WI38 (cell line): Measurements from ENCODE around the gene GPR82.

Experiments
- H3K4me3 ChIP-seq: 2 replicates; pipeline ENCODE4 v1.5.1; 2011; ENCODE audit warnings: low read depth, mild to moderate bottlenecking, control low read depth, low read length
- TF ChIP-seq, protein P1 (sequence below): IDR thresholded peaks from 2 replicates; pipeline ENCODE4 v1.5.1; 2012; ENCODE audit warnings: low read depth, mild to moderate bottlenecking, control low read depth, low read length

The GPR82 gene

DNA sequence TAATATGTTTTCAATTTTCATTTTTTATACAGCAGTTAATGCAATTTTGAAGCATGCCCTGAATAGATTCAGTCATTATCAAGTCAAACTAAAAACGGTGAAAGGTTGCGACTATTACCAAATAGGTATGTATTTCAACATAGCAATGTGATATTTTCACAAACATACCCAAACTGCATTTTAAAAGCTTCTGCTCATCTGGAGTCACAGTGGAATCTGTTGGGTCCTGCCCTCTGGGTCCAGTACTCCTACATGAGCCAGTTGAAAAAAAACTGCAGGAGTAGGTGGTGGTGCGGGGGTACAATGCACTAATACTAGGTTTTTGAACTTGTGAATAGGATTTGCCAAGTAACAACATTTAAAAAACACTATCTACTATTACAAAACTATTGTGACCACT is 34.3 kb upstream of the GPR82 start:
- H3K4me3 ChIP-seq, result no peak overlapping the region
- TF ChIP-seq, protein P1, sequence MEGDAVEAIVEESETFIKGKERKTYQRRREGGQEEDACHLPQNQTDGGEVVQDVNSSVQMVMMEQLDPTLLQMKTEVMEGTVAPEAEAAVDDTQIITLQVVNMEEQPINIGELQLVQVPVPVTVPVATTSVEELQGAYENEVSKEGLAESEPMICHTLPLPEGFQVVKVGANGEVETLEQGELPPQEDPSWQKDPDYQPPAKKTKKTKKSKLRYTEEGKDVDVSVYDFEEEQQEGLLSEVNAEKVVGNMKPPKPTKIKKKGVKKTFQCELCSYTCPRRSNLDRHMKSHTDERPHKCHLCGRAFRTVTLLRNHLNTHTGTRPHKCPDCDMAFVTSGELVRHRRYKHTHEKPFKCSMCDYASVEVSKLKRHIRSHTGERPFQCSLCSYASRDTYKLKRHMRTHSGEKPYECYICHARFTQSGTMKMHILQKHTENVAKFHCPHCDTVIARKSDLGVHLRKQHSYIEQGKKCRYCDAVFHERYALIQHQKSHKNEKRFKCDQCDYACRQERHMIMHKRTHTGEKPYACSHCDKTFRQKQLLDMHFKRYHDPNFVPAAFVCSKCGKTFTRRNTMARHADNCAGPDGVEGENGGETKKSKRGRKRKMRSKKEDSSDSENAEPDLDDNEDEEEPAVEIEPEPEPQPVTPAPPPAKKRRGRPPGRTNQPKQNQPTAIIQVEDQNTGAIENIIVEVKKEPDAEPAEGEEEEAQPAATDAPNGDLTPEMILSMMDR, result no peak

DNA sequence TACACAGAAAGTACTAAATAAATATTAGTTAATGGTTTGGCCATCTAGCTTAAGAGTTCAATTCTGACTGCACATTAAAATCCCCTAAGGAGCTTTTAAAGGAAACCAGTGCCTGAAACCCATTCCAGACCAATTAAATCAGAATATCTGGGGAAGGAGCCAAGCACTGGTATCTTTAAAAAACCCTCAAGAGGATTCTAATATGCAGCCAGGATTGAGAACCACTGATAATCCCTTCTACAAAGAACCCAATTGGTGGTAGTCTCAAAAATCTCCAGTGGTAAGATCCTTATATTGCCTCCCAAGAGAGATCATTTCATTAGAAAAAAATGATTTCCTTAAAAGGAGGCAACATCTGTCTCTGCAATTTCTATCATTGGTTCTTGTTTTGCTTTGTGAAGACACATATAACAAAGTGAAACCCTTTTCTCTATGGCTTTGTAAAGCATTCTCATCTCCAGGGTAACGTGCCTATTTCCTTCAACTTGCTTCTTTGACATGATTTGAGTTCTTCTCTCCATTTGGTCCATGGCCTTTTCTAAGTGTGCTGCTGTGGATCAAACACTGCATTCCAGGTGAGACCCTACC is 31.7 kb upstream of the GPR82 start:
- TF ChIP-seq, protein P1, result no peak
- H3K4me3 ChIP-seq, result no peak overlapping the region

DNA sequence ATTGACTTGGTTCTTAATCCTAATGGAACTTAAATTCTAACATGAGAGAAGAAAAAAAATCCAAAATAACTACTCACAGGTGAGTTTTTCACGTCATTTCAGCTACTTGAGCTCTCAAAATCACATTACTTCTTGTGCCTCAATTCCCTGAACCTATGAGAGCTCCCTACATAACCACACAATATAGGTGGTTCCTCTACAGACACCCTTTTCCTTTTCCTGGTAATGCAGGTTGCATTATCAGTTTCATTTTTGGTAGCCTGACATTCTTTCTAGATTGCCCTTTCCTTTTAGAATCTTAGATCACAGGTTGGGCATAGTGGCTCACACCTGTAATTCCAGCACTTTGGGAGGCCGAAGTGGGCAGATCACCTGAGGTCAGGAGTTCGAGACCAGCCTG is 31.0 kb upstream of the GPR82 start:
- H3K4me3 ChIP-seq, result no peak overlapping the region
- TF ChIP-seq, protein P1, result no peak

DNA sequence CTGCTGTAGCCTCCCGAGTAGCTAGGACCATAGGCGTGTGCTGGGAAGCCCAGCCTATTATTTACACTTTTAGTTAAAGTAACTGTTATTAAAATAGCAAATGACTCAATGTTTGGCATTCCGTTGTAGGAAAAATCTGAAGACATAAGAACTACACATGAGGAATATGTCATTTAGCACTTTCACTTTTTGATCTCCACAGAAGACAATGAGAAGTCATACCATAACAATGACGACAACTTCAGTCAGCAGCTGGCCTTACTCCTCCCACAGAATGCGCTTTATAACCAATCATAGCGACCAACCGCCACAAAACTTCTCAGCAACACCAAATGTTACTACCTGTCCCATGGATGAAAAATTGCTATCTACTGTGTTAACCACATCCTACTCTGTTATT is 28.6 kb upstream of the GPR82 start:
- TF ChIP-seq, protein P1, result no peak
- H3K4me3 ChIP-seq, result no peak overlapping the region

DNA sequence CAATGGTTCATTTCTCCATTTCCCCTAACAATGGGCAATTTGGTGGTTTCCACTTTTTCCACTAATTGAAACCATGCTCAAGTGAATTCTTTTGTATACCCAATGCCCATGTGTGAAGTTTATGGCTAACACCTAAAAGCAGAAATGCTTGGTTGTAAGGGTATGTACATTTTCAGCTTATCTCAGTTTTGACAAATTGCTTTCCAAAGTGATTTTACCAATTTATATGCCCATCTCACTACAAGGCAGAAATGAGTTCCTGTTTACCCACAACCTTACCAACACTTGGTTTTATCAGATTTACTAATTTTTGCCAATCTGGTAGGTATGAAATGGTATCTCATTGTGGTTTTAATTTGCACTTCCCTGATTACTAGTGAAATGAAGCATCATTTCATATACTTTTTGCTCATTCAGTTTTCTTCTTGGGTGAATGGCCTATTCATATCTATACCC is 20.4 kb upstream of the GPR82 start:
- no peak overlapping the region for H3K4me3 ChIP-seq

DNA sequence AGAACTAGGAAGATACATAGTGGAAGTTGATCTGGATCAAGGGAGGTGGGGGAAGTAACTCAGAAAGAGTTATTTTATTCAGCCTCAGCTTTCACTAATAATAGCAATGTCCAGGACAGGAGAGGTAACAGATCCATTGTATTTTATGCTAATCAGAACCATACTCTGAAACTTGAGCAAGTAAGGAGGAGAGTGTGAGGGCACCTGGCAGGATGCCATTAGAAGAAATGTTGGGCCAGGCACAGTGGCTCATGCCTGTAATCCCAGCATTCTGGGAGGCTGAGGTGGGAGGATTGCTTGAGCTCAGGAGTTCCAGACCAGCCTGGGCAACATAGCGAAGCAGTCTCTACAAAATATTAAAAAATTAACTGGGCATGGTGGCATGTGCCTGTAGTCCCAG is 18.9 kb upstream of the GPR82 start:
- TF ChIP-seq, protein P1, result no peak
- no peak overlapping the region for H3K4me3 ChIP-seq

More for the DNA sequence above, 20.4 kb upstream of the GPR82 start:
- TF ChIP-seq, protein P1, result no peak

DNA sequence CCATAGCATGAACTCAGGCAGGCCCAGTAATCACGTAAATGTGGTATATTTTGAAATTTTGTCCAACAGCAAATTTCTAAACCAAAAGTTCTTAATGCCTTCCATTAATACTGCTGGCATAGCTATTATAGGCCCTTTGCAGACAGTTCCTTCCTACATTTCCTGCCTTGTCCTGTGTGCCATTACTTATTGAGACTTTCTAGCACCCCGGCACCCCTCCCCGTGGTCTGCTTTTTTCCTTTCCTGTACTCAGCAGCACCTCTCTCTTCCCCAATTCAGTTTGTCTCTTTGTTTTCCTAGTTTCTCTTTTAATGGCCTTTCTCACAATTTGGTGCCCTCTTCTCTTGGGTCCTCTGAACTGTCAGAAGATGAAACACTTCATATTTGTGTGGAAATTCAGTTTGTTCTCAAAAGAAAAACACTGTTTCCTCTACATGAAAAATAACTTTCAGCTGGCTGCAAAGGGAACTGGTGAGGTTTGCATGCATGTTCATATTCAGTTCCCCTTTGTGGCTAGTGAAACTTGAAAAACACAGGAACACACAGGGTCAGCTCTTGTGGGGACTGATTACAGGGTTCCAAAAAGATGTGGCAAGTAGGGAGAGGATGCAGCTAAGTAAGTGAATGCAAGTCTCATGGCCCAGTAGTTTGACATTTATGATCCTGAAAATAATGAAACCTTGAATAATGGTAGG is 18.2 kb upstream of the GPR82 start:
- TF ChIP-seq, protein P1, result no peak
- H3K4me3 ChIP-seq, result no peak overlapping the region
